ENCODE results near the gene KRTAP10-10. TPM values are rescaled to one million over a fixed set of nuclear protein-coding genes. Genes with fewer than 3 reads are reported as not detected.

Gene KRTAP10-10
- total and polyA plus RNA-seq, 2 of the 8 experiments (the other 6 are each of a cell fraction or from before 2014, with no cell fraction given), result not detected

DNA sequence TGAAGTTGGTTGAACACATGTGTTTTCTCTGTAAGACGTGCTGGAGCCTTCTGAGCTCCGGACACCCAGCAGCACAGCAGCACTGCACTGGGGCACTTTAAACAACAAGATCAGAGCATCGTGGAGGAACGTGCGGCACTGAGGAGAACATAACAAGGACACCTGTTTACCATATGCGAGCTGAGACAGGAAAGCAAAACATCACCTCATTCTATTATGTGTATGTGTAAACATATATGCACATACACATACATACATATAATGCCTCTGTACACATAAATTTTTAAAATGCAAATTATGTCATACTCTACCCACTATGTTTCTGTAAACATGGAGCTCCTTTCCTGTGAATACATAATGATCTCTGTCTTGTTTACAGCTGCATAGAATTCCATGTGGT is 41.6 kb upstream of the KRTAP10-10 start:
- CTCF ChIA-PET (ENCODE audit: partially characterized antibody), result interaction anchor here (0.8 to 1.4 kb wide), 4 partner anchors 15 to 198 kb away, joined by 3 to 5 read pairs (median 4); partner anchors contain the start of gene KRTAP10-5

More for the DNA sequence above, 41.6 kb upstream of the KRTAP10-10 start:
- Histone ChIP-seq H4K91ac (replicated peaks; ENCODE audit: insufficient read length, low read length) (peak overlapping the region; percentile 88), H2BK120ac (replicated peaks; ENCODE audit: low read depth, low read length) (peak overlapping the region; percentile 96), H3K23me2 (ENCODE audit: low read depth, low read length) (0 out of 2 replicates have a peak, but pooled peaks cover 4% of the 10 kb centered on the region), H3K14ac (ENCODE audit: insufficient read length) (no peak overlapping the region), H2BK5ac (ENCODE audit: low read depth, low read length) (peak overlapping the region; percentile 72; the same call in 1 of the 2 replicates), H3K4me3 (ENCODE audit: extremely low read depth in 1 of 4, insufficient read depth in 2 of 4, low read depth in 3 of 4, low read length in 4 of 4) (no peak overlapping the region), H3K56ac (replicated peaks; ENCODE audit: insufficient read length, low read depth, low read length) (no peak overlapping the region), H3K18ac (ENCODE audit: extremely low read depth, low read length) (no peak overlapping the region), H3K4me1 (replicated peaks in 1 of 4; ENCODE audit: control insufficient read depth in 3 of 4, insufficient read depth in 4 of 4, low read length in 3 of 4) (peaks cover 2 to 20% (median 10%) of the 10 kb centered on the region in 4 experiments), H4K5ac (ENCODE audit: insufficient read length, low read depth, low read length) (peak overlapping the region; percentile 12), H3K9me3 (ENCODE audit: insufficient read depth in 2 of 2, low read depth in 1 of 2, low read length in 1 of 2) (no peaks in the 10 kb centered on the region), H3K4ac (replicated peaks; ENCODE audit: insufficient read length, low read depth, low read length) (peak overlapping the region; percentile 96), H3K4me2 (ENCODE audit: insufficient read depth in 1 of 2, low read depth in 2 of 2, low read length in 2 of 2) (no peak overlapping the region), H4K20me1 (replicated peaks in 1 of 2; ENCODE audit: control insufficient read depth in 1 of 2, insufficient read depth in 2 of 2, low read length in 2 of 2) (no peaks in the 10 kb centered on the region), H3K23ac (ENCODE audit: insufficient read length) (no peak overlapping the region), H2BK15ac (ENCODE audit: low read length) (0 out of 2 replicates have a peak overlapping the region, but pooled peaks have one; percentile 5), H2AFZ (ENCODE audit: low read length) (no peak overlapping the region), H3K79me2 (ENCODE audit: control insufficient read depth in 1 of 2, insufficient read depth in 2 of 2, low read length in 2 of 2) (no peaks in the 10 kb centered on the region), H2BK12ac (ENCODE audit: low read depth, low read length) (0 out of 2 replicates have a peak overlapping the region, but pooled peaks have one; percentile 96), H2AK5ac (ENCODE audit: low read depth, low read length) (peak overlapping the region; percentile 75; the same call in 1 of the 2 replicates), H3K36me3 (ENCODE audit: control insufficient read depth in 2 of 4, insufficient read depth in 4 of 4, low read length in 3 of 4) (no peaks in the 10 kb centered on the region), H3K79me1 (ENCODE audit: low read depth, low read length) (no peaks in the 10 kb centered on the region), H3K27me3 (replicated peaks in 1 of 4; ENCODE audit: control insufficient read depth in 3 of 4, extremely low read depth in 1 of 4, insufficient read depth in 3 of 4, low read length in 3 of 4) (no peaks in the 10 kb centered on the region), H4K8ac (ENCODE audit: extremely low read depth, insufficient read depth, low read length) (no peak overlapping the region), H2BK20ac (ENCODE audit: low read length) (peak overlapping the region; percentile 94), H3K9ac (replicated peaks in 1 of 4; ENCODE audit: extremely low read depth in 1 of 4, low read depth in 3 of 4, low read length in 3 of 4) (no peak overlapping the region), H3K27ac (ENCODE audit: low read depth, low read length) (no peak overlapping the region)
- WGBS, 2 experiments (ENCODE audit: extremely low coverage in 1 of 2, insufficient coverage in 1 of 2, insufficient read length in 1 of 2, insufficient replicate concordance in 2 of 2, low coverage in 1 of 2, low lambda C conversion rate in 2 of 2, missing lambda C conversion rate in 1 of 2), result 89% methylated on average over 6 of the region's 6 CpGs; no CpG with 5 or more reads in 1 of the 2 experiments
- DNase-seq (ENCODE audit: low read depth in 1 of 2, low spot score in 2 of 2) (peak in 1 of 2 experiments; percentile 37), FAIRE-seq (no peak)
- TF ChIP-seq GTF2F1 (IDR thresholded peaks at IDR 0.05; ENCODE audit: borderline replicate concordance, low read depth, low read length) (no peak), HDAC6 (IDR thresholded peaks at IDR 0.05; ENCODE audit: low read depth, low read length) (no peak), POLR2A (IDR thresholded peaks at IDR 0.05; ENCODE audit: control extremely low read depth in 1 of 2, low read depth in 2 of 2, low read length in 2 of 2) (no peak), USF2 (IDR thresholded peaks at IDR 0.05; ENCODE audit: low read length) (no peak), TCF12 (IDR thresholded peaks at IDR 0.05; ENCODE audit: low read depth, low read length) (no peak), RBBP5 (IDR thresholded peaks at IDR 0.05; ENCODE audit: borderline replicate concordance, low read depth, low read length) (no peak), KDM1A (IDR thresholded peaks at IDR 0.05; ENCODE audit: borderline replicate concordance, low read length) (no peak), SP2 (IDR thresholded peaks at IDR 0.05; ENCODE audit: low read length) (no peak)
- POLR2A ChIA-PET (ENCODE audit: partially characterized antibody), result interaction anchor here (0.8 kb wide), 1 partner anchor 78 kb away, joined by 3 read pairs; no protein-coding TSS in a partner anchor

Data from H1 (cell line).